Ovary (tissue), 9 donors: ENCODE data around the gene PLPPR5. TPM values are rescaled to one million over a fixed set of nuclear protein-coding genes. Genes with fewer than 3 reads are reported as not detected.

Experiments used
- DNase-seq, 5 donors: peaks; one replicate each; pipeline ENCODE4 v3.0.0-alpha.2; 2019 to 2020
- H3K27ac ChIP-seq, 2 donors: fragments of 200-600 bp; one replicate each; pipeline versions ENCODE4 v1.5.1 to v1.8.0; 2019 to 2022
- H3K27me3 ChIP-seq: fragments of 200-600 bp; one replicate; pipeline ENCODE4 v1.8.0; 2022
- H3K36me3 ChIP-seq: fragments of 200-600 bp; sonication (generic); one replicate; pipeline ENCODE4 v1.5.1; 2019
- H3K4me1 ChIP-seq: one replicate; pipeline ENCODE4 v1.8.1; 2013; ENCODE audit warnings: mild to moderate bottlenecking, moderate library complexity; ENCODE audit not compliant: insufficient read depth
- H3K4me3 ChIP-seq: fragments of 200-600 bp; sonication (generic); one replicate; pipeline ENCODE4 v1.5.1; 2017
- H3K9me3 ChIP-seq, 2 donors: fragments of 200-600 bp in 1 of 2; sonication (generic) in 1 of 2; one replicate each; pipeline versions ENCODE4 v1.5.1 to v1.8.1; 2013 to 2019; ENCODE audit warnings: mild to moderate bottlenecking in 1 of 2, moderate library complexity in 1 of 2
- EP300 ChIP-seq: sonication (generic); formaldehyde crosslinking; IDR thresholded peaks from one replicate; pipeline ENCODE4 v1.6.1; 2017; ENCODE audit warnings: antibody characterized with exemption
- POLR2A ChIP-seq: fragments of 450-650 bp; IDR thresholded peaks from one replicate; pipeline ENCODE4 v1.6.1; 2017; ENCODE audit warnings: antibody characterized with exemption, mild to moderate bottlenecking, moderate library complexity
- WGBS, 3 donors: extraction: QIAGEN DNeasy Blood & Tissue Kit in 1 of 3; methylation state at CpG; one replicate each; pipeline versions ENCODE4 v1.1.5 to v1.1.7; 2013 to 2017; 5-methylcytosine and 5-hydroxymethylcytosine counted together
- intact Hi-C, 4 donors: fragments of 100-400 bp; cut with DNase I; formaldehyde crosslinking; loops; one replicate each; pipeline versions ENCODE4 v1.11.0 to v1.15.1; 2022 to 2023
- polyA plus RNA-seq, 2 donors: library from polyadenylated mRNA; stranded (reverse); fragments of 200-250 nt in 1 of 2; fragments of 350-450 nt in 1 of 2; fragmentation: Illumina TruSeq in 1 of 2; extraction: RNeasy Lipid Tissue Mini Kit (QIAGEN cat#74804) in 1 of 2; gene quantifications; one replicate each; pipeline ENCODE4 v1.2.3, GENCODE V29; 2013 to 2014
- total RNA-seq, 7 donors: library from RNA; depleted of rRNA in 2 of 7; stranded (reverse); fragments of >200 nt in 2 of 7; fragmentation: NEBNext Ultra II Directional in 3 of 7; extraction: Animal tissue kit (Norgen Biotek cat#: 25700) in 3 of 7; gene quantifications; one replicate each; pipeline versions ENCODE4 v1.1.0 to v1.2.4, GENCODE V29; 2016 to 2023
- TF ChIP-seq, protein P1 (sequence below), 3 donors: fragments of 450-650 bp in 2 of 3; fragments of 200-600 bp in 1 of 3; IDR thresholded peaks; one replicate each; pipeline versions ENCODE4 v1.5.1 to v1.8.0; 2016 to 2022; ENCODE audit warnings: antibody characterized with exemption in 3 of 3, mild to moderate bottlenecking in 1 of 3
- donor health status: DM: no; HTN: no; CAD: no; lungs with moderate emphysema.
- donor health status: DM: no; HTN: no; CAD: no.
- donor health status: Bipolar disorder and iron deficiency.
- donor health status: DM: yes; HTN: yes; CAD: no.
- donor health status: DM: no; HTN: no; CAD: no.
- donor health status: DM: yes; HTN: yes; CAD: no.

Gene PLPPR5
- total and polyA plus RNA-seq, 9 donors: not detected

DNA sequence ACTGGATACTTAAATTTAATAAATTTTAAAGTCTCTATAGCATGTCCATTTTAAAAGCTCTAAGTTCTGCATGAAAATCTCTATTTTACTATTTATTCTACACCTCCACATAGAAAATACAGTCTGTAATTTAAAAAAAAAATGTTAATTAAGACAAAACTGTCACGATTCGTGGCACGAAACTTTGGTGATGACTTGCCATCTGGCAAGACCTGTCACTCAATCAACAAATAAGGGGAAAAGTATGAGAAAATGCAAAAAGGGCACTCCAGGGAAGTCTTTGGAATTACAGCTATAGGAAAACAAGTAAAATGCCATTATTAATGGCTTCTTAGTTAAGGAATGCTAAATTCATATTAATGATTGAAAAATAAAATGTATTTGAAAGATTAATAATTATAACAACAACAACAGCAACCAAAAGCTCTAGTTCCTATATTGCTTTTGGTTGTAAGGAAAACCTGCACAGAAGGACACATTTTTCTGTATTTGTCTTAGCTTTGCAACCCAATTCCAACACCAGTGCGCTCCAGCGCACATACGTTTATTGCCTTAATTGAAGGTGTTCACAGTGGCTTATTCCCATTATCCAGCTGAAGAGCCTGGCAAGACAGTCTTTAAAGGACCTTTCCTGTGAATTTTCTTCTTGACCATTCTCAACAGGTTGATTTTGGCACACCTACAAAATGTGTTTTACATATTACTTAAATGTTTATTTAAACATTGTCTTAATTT is 107.8 kb downstream of the PLPPR5 start:
- DNase-seq: no peak
- 93 to 95% (median 94%) methylated on average over 6 of the region's 6 CpGs for WGBS, 3 donors
- Histone ChIP-seq H3K27me3 (no peaks in the 10 kb centered on the region), H3K36me3 (no peaks in the 10 kb centered on the region), H3K27ac (no peak overlapping the region), H3K4me3 (no peak overlapping the region), H3K9me3 (no peaks in the 10 kb centered on the region), H3K4me1 (no peaks in the 10 kb centered on the region)
- TF ChIP-seq EP300 (no peak), POLR2A (no peak)
- TF ChIP-seq, protein P1, sequence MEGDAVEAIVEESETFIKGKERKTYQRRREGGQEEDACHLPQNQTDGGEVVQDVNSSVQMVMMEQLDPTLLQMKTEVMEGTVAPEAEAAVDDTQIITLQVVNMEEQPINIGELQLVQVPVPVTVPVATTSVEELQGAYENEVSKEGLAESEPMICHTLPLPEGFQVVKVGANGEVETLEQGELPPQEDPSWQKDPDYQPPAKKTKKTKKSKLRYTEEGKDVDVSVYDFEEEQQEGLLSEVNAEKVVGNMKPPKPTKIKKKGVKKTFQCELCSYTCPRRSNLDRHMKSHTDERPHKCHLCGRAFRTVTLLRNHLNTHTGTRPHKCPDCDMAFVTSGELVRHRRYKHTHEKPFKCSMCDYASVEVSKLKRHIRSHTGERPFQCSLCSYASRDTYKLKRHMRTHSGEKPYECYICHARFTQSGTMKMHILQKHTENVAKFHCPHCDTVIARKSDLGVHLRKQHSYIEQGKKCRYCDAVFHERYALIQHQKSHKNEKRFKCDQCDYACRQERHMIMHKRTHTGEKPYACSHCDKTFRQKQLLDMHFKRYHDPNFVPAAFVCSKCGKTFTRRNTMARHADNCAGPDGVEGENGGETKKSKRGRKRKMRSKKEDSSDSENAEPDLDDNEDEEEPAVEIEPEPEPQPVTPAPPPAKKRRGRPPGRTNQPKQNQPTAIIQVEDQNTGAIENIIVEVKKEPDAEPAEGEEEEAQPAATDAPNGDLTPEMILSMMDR (IDR thresholded peaks at IDR 0.05): no peak
- intact Hi-C loops: no loop called here

DNA sequence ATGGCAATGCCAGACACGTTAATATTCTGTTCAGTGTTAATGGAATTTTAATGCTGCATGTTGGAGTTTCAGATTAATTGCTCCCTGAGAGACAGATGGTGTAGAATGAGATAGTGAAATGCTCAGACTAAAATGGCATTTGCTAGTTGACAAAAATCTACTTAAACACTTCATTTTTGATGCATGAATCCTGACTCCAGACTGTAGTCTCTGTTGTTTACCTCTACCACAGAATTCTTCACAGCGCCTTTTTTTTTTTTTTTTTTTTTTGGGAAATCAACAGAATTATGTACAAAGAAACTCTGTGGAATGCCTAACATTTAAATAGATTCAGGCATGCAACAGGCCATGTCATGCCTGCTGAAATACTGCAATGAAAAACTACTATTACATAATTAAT is 111.3 kb downstream of the PLPPR5 start:
- Histone ChIP-seq H3K4me3 (no peak overlapping the region), H3K27me3 (no peaks in the 10 kb centered on the region), H3K27ac (no peak overlapping the region), H3K36me3 (no peaks in the 10 kb centered on the region), H3K4me1 (no peaks in the 10 kb centered on the region), H3K9me3 (no peaks in the 10 kb centered on the region)
- 60 to 66% (median 66%) methylated on average over 2 of the region's 2 CpGs for WGBS, 3 donors
- intact Hi-C loops: no loop called here
- no peak for DNase-seq
- TF ChIP-seq, protein P1 (IDR thresholded peaks at IDR 0.05): no peak
- TF ChIP-seq POLR2A: no peak
- no peak for TF ChIP-seq EP300

GRCh38 chr1:98888869-98889268 is 115.8 kb downstream of the PLPPR5 start:
- DNase-seq: no peak
- Histone ChIP-seq H3K27ac (no peak overlapping the region), H3K4me3 (no peak overlapping the region), H3K36me3 (no peaks in the 10 kb centered on the region), H3K27me3 (no peaks in the 10 kb centered on the region), H3K4me1 (no peaks in the 10 kb centered on the region), H3K9me3 (no peaks in the 10 kb centered on the region)
- intact Hi-C loops: no loop called here
- TF ChIP-seq EP300 (no peak), POLR2A (no peak)
- TF ChIP-seq, protein P1 (IDR thresholded peaks at IDR 0.05): no peak

DNA sequence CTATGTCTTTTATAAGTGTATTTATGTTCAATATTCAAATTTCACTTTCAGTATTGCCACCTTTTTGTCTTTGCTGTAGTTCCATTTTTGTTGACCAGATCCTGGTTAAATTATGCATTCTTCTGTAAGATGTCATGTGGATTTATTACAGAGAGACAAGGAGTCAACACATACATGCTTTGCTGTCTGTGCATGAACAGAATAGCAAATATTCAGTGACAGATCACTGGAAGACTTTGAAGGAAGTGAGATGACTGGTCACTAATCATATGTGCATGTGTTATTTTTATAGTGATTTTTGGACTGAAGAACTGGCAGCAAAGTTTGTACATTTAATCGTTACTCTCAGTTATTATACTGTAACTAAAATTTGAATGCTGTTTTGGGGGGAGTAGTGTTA is 117.2 kb downstream of the PLPPR5 start:
- H3K4me3 ChIP-seq: no peak overlapping the region
- no peak for DNase-seq
- no peaks in the 10 kb centered on the region for H3K9me3 ChIP-seq
- H3K27me3 ChIP-seq: no peaks in the 10 kb centered on the region
- H3K36me3 ChIP-seq: no peaks in the 10 kb centered on the region
- WGBS, 3 donors: 54 to 68% (median 60%) methylated on average over 1 of the region's 1 CpG
- TF ChIP-seq, protein P1 (IDR thresholded peaks at IDR 0.05): no peak
- TF ChIP-seq EP300: no peak
- no peak for TF ChIP-seq POLR2A
- no peaks in the 10 kb centered on the region for H3K4me1 ChIP-seq
- intact Hi-C loops: no loop called here
- no peak overlapping the region for H3K27ac ChIP-seq
